T47D (cell line): ENCODE measurements around the gene NCOA5.

ENCODE experiments used
- DNase-seq, 2 experiments: peaks; one replicate each; pipeline versions ENCODE4 v3.0.0 to v3.0.0-alpha.2; 2011 to 2012; ENCODE audit warnings: low read depth in 1 of 2, low spot score in 1 of 2
- JUND ChIP-seq: IDR thresholded peaks from 2 replicates; pipeline ENCODE4 v1.6.1; 2012; ENCODE audit warnings: low read depth
- in situ Hi-C: cut with HindIII; loops from 2 replicates; pipeline ENCODE4 v1.10.0; 2016; ENCODE audit warnings: low sequenced_read_pairs, low pct_unique_long_range_greater_than_20kb

Gene NCOA5

DNA sequence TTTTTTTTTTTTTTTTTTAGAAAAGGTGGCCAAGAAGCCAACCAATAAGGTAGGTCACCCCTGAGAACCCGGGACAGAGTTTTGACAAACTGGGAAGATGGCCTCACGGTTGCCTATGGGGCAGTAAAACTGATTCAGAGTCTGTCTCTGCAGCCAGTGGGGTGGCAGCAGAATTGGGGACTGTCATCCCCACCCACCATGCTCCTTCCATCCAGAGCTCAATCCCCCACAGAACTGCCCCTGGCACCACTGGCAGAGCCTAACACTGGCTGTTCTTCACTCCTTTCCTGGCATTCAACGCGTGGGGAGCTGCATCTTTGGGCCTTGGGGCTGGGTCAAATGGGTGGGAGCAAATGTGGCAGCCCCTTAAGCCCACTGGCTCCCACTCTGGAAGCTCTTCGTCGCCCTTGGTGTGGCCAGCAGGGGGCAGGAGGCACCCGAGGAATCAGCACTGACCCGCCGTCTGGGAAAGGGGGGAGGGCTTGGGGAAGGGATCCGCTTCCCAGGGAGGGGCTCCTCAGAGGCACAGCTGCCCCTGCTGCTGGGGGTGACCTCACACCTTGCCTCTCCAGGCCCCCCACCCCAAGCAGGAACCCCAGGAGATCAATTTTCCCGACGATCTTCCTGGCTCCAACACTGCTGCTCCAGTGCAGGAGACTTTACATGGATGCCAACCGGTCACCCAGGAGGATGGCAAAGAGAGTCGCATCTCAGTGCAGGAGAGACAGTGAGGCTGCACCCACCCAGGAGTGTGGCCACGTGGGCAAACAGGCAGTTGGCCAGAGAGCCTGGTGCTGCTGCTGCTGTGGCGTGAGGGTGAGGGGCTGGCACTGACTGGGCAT, 38.8 kb upstream of the NCOA5 start:
- in situ Hi-C loops: loop anchor here (25.0 kb wide), 1 partner anchor 309 kb away; no protein-coding TSS in a partner anchor
- peak in 1 of 2 experiments; percentile 44 for DNase-seq
- TF ChIP-seq JUND: no peak

DNA sequence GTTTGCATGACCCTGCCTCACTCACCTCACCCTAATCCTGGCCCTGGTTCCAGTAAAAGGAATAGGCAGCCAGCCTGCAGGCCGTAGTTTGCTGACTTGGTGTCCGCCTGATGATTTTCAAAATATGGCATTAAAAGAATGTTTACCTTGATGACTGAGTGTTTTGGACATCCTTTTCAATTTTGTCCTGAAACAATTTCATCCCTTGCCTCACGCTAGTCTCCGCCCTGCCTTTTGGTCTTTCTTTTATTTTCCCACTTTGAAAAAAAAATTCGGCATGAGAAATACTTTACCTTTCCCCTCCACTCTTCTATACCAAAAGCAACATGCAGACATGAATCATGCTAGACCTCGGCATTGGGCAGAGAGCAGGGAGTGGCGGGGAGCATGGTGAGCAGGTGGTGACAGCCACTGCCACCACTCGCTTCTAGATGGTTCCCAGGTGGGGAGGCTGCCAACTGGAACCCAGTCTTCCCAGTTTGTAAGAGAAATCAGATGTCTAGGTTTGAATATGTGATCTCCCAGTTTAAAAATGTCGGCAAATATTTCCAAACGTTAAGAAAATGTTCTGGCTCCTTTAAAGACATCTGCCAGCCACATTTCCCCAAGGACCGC, 37.7 kb upstream of the NCOA5 start:
- in situ Hi-C loops: loop anchor here (25.0 kb wide), 1 partner anchor 310 kb away; no protein-coding TSS in a partner anchor
- TF ChIP-seq JUND: no peak
- DNase-seq: no peak

DNA sequence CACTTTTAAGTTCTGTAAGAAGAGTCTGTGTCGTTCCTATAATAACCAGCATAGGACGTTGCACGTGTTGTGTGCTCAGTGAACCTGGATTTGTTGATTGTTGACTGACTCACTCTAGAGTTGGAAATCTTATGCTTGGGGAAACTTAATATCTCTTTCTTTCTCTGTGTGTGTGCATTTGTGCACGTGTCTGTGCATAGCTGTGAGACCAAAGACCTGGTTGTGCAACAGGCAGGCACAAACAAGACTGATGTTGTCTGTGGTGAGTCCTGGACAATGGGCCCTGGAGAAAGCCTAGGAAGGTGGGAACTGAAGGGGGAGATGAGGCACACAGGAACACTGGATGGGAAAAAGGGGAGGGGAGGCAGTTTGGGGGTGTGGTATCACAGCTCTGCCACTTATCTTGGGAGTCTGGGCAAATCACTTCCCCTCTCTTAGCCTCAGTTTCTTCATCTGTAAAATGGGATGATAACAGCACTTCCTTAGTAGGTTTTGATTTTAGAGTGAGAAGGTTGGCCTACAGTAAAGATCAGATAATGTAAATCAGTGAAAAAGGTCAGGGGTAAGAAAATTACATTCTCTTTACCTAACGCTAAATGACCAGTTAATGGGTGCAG, 36.8 kb upstream of the NCOA5 start:
- no peak for DNase-seq
- in situ Hi-C loops: loop anchor here (25.0 kb wide), 1 partner anchor 311 kb away; no protein-coding TSS in a partner anchor
- no peak for TF ChIP-seq JUND

GRCh38 chr20:46123482-46124245, 33.9 kb upstream of the NCOA5 start:
- DNase-seq: no peak
- in situ Hi-C loops: no loop called here
- TF ChIP-seq JUND: no peak

DNA sequence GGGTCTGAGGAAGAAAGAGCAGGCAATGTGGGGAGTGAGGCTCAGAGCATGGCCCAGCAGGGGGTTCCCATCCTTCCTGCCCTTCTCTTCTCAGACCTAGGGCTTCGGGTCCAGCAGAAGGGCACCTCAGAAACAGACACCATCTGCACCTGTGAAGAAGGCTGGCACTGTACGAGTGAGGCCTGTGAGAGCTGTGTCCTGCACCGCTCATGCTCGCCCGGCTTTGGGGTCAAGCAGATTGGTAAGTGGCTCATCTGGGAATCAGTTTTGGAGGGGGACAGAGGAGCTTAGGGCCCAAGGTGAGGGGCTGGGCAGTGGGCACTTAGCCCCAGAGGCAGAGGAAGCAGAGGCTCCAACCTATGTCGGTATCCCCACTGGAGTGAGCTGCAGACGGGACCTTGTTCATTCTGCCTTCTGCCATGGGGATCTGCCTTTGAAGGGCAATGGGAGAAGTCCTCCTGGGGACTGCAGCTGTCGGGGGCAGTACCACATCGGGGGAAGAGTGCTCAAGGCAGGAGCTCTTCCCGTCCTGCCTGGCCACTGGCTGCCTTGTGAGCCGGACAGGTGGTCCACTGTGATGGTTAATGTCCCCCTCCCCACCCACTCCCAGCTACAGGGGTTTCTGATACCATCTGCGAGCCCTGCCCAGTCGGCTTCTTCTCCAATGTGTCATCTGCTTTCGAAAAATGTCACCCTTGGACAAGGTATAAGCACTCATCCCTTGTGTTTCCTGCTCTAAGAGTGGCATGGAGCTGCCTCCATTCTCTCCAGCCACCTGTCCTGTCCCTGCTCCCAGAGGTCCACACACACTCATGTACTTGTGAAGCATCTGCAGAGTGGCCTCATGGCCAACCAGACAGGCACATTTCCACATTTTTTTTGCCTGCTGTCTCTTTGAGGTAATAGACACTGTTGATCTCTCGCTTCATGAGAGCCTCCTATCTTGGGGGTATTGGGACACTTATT, 33.0 kb upstream of the NCOA5 start:
- DNase-seq: no peak
- in situ Hi-C loops: no loop called here
- TF ChIP-seq JUND: no peak

DNA sequence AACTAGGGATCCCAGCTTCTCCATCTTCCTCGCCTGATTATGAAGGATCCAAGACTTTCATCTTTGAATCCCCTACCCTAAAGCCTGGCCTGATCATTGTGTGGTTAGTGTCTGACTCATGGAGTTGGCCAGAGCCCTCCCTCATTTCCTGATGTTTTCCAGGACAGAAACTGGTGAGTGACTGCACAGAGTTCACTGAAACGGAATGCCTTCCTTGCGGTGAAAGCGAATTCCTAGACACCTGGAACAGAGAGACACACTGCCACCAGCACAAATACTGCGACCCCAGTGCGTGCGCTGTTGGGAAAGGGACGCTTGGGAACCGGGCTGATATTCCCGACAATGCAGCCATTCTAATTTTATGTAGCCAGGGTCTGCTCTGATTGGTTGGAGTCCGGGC, 32.3 kb upstream of the NCOA5 start:
- no peak for TF ChIP-seq JUND
- in situ Hi-C loops: no loop called here
- no peak for DNase-seq

DNA sequence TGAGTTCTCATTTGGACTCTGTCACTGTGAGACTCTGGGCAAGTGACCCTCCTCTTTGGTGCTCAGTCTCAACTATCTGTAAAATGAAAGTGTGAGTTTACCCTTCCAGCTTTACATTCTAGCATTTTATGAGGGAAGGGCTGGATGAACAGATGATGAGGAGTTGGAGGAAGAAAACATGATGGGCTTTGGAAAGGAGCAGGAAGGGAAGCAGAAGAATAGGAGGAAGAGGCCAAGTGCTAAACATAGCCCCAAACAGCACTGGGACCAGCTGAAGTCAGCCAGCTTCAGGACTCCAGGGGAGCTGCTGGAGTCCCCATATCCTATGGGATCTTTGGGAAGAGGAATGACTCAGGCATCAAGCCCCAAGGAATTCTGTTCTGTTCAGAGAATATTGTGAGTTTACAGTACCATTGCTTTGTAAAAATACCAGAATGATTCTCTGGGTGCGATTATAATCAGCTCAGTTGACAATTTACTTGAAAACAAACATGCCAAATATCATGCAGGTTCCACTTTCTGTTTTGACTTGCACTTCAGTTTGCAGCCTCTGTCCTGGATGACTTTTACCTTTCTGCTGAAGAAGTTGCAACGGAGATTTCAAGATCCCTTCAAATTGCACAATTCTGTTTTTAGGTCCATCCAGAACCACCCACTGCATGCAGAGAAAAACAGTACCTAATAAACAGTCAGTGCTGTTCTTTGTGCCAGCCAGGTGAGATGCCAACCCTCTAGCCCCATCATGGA, 31.6 kb upstream of the NCOA5 start:
- DNase-seq: no peak
- no peak for TF ChIP-seq JUND
- in situ Hi-C loops: no loop called here

DNA sequence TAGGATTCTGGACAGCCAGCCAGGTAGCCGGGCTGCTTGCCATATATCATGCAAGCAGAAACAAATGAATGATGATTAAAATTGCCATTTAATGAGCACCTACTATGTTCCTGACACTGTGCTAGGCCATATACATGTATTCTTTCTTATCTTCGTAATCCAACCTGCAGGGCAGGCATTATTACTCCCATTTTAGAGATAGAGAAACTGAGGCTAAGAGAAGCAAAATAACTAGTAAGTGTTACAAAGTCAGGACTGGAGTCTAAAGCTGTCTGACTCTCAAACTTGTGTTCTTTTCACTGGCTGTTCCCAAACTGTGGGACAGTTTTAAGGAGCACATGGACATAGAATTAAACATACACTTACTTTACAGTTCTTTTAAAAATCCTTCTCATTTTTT, 30.4 kb upstream of the NCOA5 start:
- no peak for TF ChIP-seq JUND
- no peak for DNase-seq
- in situ Hi-C loops: no loop called here

- no peak for TF ChIP-seq JUND
- no peak for DNase-seq
- in situ Hi-C loops: no loop called here
Measured at GRCh38 chr20:46119547-46119946, 29.8 kb upstream of the NCOA5 start.

DNA sequence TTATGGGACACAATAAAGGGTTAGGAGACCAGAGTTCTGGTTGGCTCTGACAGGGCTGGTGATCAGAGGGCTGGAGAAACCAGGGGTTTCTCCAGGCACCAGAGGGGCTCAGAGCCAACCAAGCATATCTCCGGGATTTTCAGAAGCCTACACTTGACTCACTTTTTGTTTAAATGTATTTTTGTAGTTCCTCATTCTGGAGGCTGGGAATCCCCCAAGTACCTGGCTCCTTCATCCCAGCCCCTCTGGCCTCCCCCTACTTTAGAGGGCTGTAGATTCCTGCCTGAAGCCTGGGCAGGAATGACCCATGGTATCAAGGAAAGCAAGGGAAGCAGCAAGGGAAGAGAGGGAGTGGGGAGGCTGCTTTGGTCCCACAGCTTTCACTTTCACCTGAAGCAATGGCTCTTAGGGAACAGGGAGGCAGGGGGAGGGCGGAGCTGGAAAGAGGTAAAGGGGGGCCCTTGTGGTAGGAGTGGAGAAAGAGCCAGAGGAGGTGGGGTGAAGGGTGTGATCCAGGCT, 29.3 kb upstream of the NCOA5 start:
- TF ChIP-seq JUND: no peak
- no peak for DNase-seq
- in situ Hi-C loops: no loop called here
